PC-3 (cell line): Measurements from ENCODE around the gene SFXN3.

Experiments used
- CTCF ChIP-seq: fragments of 300-600 bp; sonication (generic); conservative IDR thresholded peaks from 2 replicates; pipeline ENCODE4 v1.5.1; 2017; ENCODE audit warnings: antibody characterized with exemption, low read depth, mild to moderate bottlenecking, low read length
- EZH2 ChIP-seq: fragments of 300-600 bp; sonication (generic); IDR thresholded peaks from one replicate; pipeline ENCODE4 v1.6.1; 2017; ENCODE audit warnings: antibody characterized with exemption, mild to moderate bottlenecking, low read length; ENCODE audit not compliant: unreplicated experiment

DNA sequence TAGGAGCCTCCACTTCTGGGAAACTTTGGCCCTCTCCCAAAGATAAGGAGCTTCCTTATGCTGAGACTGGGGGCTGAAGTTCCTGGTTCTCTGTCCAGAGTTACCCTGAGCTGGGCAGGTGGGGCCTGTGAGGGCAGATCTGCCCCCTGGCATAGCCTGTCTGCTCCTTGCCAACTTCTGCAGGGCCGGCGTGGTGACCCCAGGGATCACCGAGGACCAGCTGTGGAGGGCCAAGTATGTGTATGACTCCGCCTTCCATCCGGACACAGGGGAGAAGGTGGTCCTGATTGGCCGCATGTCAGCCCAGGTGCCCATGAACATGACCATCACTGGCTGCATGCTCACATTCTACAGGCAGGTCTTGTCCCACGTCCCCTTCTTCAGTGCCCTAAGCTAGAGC is 4.3 kb downstream of the SFXN3 start:
- no peak for TF ChIP-seq EZH2
- no peak for TF ChIP-seq CTCF
